ENCODE measurements around the gene TMEM239.
"Not testable (repeated sequence)": the region's sequence is repeated elsewhere in the genome, so short reads cannot be mapped to it uniquely, and the experiment has no call there.

TMEM239 gene

DNA sequence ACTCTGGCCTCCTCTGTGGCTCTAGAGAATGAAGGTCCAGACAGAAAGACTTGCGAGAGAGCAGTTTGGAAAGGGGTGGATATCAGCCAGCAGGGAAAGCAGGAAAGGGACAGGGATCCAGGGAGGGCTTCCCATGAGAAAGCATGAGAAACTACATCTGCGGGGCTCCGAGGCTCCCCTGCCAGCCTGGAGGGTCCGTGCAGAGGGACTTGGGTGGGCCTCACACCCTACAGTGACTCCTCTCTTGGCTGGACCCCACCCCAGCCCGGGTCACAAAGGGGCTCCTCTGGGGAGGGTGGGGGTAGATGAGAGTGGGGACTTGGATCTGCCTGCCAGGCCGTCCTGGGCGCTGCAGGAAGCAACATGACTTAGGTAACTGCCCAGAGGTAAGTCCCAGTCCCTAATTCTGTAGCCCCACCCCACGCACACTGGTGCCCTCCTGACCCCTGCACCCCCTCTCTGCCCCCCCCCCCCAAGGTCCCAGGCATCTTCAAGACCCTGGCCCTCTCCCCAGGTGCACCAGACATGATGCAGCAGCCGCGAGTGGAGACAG lies at the start of gene TMEM239:
Gene TMEM239 (plus strand): TSS at position 335 of the 553 bp plus-strand sequence. CDS start 191 bp downstream, at position 526.
- ATAC-seq = no peak

DNA sequence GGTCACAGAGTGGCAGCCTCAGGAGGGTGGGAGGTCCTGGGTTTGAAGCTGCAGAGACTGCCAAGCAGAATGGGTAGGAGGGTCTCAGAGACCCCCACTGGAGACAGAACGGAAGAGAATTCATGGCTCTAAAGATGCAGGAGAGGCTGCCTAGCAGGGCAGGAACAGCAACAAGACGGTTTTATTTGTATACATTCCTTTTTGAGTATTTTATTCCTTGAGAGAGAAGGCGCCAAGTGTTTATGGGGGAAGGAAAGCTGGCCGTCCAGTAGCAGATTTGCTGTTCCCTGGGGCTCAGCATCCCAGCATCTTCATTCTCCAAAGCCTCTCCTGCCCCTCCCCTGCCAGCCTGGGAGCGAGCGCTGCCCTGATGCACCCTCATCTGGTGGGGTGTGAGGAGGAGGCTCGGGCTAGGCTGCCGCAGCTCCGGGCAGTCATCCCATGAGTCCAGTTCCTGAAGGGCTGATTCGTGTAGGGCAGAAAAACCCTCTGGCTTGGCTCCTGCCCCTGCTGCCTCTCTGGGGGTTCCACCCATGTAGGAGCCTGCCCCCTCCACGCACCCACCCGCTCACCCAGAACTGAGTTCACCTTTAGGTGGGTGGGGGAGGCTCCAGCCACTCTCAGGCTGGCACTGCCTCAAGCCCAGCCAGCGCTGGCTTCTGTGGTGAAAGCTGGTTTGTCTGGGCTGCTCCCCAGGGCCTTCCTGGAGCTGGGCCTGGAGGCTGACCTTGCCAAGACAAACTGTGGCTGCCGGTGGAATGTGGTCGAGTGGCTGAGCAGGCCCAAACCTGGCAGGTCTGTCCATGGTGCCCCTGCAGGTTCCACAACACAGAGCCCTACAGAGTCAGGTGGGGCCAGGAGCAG lies 48.2 kb upstream of the TMEM239 start:
- ATAC-seq = no peak

- no peak for ATAC-seq
These were observed 47.5 kb upstream of the TMEM239 start for GRCh38 chr20:2768632-2769015.

- ATAC-seq = not testable (repeated sequence)
These were observed 46.1 kb upstream of the TMEM239 start for GRCh38 chr20:2770091-2770490.

- ATAC-seq = no peak
These were observed 44.5 kb upstream of the TMEM239 start for GRCh38 chr20:2771631-2772080.

- ATAC-seq = no peak
These were observed 42.4 kb upstream of the TMEM239 start for GRCh38 chr20:2773812-2774211.

DNA sequence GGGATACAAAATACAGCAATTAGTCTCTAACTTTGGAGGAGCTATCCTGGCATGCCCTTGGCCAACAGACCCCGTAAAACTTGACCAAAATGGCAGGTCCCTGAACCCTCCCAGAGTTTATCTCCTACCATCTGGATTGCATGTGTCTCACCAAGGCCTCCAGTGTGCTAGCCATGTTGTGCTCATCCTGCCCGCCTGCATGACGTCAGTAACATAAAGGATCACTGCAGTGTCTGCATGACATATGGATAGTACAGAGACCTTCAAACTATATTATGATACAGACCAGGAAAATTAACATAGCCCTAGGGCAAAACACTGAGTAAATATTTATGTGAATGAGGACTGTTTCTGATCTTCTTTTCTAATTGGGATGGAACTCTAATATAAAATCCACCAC lies 41.0 kb upstream of the TMEM239 start:
- ATAC-seq = no peak

GRCh38 chr20:2778602-2779321 lies 37.4 kb upstream of the TMEM239 start:
- no peak for ATAC-seq

- no peak for ATAC-seq
These were observed 35.2 kb upstream of the TMEM239 start for GRCh38 chr20:2780948-2781347.

DNA sequence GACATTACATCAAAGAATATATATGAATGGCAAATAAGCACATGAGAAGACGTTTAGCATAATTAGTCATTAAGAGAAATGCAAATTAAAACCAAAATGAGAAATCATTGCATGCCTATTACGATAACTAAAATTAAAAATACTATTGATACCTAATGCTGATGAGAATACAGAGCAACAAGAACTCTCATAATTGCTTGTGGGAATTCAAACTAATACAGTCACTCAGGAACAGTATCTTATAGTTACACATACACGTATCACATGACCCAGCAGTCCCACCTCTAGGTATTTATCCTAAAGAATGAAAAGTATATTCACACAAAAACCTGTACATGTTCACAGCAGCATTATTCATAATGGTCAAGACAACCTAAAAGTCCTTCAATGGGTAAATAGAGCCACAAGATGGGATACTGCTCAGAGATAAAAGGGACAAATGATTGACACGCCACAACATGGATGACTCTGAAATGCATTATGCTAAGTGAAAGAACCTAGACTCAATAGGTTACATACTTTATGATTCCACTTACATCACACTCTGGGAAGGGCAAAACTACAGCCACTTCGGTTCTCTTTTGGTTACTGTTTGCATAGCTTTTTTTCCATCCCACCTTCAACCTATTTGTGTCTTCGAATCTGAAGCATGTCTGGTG lies 32.1 kb upstream of the TMEM239 start:
- peak; percentile 58 to 74 for ATAC-seq

DNA sequence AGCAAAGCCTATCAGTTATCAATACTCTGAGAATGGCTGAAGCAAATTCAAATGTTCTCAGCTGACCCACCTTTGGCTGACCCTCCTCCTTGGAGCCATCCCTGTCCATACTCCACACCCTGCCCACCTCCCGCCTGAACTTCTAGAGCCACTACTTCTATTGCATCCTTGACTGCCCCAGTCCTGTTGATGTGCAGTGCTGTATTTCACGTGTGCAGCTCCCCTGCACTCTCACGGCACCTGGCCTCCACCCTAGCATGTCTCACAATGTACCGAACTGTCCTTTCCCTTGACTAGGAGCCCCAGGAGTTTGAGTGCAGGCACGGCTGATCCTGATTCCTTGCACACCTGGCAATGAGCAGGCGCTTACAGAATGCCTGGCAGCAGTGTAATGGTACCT lies 22.7 kb upstream of the TMEM239 start:
- no peak for ATAC-seq

- no peak for ATAC-seq
These were observed 21.9 kb upstream of the TMEM239 start for GRCh38 chr20:2794202-2794748.

DNA sequence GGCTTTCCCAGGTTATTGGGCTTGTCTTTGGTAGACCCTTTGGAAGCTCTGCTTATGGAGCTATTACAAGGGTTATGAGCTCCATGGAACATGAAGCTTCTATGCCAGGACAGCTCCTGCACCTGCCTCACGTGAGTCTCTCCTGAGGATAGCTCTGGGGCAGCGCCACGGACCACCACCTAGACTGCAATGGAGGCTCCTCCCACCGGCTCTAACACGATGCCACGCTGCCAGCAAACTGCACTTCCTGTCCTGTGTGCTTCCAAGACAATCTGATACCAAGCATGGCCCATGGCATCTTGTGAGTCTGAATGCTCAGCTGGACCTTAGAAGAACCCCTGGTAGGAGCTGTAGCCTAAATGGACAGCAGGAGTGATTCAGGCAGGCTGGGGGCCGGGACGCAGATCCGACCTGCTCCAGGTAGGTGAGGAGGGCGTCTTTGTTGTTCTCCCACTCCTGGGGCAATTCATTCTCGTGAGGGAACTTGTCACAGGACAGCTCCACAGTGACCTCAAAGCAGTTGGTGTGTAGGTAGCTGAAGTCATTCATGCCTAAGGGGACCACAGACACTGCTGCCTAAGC lies 21.2 kb upstream of the TMEM239 start:
- ATAC-seq = no peak

DNA sequence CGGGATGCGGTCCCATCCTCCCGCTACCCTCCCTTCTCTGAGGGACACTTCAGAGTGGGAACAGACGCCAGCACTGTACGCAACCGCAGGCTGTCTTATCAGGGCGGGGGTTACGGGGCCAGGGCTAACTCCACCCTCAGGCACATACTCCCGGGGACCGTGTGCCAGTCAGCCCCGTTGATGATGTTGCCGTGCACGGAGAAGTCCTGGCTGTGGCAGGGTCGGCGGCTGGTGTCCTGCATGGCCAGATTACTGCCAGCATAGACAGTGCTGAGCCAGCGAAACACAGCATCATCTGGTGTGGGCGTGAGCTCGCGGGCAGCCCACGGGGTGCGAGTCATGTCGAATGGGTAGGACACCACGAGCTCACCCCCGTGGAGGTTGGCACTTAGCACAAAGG lies 20.7 kb upstream of the TMEM239 start:
- ATAC-seq = no peak

DNA sequence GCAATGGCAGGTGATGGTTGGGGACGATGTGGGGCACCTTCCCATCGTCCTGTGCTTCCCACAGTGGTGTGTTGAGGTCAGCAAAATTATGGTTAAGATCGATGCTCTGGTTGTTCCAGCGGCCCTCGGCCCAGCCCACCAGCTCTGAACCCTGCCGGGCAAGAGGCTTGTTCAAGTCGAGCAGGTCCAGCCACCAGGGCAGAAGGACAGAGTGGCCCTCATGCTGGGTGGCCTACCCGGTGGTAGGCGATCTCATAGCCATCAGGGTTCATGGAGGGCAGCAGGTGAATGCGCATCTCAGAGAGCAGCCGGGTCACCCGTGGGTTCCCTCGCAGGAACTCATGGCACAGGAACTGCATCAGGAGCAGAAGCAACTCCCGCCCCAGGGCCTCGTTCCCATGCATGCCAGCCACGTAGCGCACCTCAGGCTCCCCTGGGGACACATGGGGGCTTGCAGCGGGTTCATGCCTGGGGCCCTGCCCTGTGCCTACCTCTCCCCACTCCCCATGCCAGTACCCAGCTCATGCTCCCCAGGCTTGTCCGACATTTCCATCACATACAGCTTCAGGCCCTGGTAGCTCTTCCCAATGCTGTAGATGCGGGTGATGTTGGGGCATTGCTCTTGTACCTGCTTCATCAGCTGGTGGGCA lies 20.0 kb upstream of the TMEM239 start:
- no peak for ATAC-seq

DNA sequence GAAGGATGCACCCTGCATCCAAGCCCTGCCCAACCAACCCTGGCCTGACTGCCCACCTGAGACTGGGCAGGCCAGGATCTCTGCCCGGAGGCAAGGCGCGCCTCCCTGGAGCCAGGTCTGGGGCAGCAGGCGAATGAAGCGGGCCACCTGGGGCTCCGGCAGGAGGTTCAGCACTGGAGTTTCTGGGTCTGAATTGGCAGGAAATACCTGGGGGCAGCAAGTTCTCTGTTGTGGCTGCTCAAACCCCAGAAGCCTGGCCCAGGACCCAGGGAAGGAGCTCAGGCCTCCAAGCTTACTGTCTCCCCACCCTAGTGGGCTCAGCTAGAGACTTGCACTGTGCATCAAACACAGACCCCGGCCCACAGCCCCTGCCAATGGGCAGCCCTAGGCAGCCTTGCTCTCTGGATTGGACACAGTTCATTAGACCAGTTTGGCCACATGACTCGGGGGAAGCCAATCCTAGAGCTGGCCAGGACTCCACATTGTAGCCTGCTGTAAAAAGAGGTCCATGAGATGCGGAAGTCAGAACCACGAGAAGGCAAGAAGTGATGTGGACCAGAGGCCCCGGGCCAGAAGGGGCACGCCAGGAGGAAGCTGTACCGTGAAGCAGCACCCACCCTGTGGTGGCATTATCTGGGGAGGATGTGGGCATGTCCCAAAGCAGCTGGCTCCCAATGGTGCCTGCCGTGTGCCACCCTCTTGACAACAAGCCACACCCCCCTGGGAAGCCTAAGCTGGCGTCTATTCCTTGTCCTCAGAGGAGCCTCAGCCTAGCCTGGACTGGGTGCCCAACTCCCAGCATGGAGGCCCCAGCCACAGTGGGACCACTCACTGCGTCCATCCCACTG lies 18.8 kb upstream of the TMEM239 start:
- ATAC-seq = no peak

- ATAC-seq = no peak
These were observed 17.9 kb upstream of the TMEM239 start for GRCh38 chr20:2798095-2798805.

DNA sequence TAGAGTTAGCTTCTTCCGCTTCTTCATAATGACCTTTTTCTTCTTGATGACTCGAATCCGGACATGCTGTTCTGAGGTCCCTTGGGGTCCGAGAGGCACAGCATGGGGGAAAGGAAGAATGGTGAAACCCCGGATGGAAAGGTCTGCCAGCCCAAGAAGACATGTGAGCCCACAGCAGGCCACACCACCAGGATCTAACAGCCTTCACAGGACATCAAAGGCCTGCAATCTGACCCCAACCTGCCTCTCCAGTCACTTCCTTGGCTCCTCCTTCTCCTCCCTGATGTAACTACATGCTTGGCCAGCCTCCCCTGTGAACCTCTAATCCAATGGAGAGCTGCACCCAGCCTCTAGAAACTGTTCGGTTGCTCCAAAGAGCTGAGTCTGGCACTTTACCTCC lies 17.4 kb upstream of the TMEM239 start:
- no peak for ATAC-seq

DNA sequence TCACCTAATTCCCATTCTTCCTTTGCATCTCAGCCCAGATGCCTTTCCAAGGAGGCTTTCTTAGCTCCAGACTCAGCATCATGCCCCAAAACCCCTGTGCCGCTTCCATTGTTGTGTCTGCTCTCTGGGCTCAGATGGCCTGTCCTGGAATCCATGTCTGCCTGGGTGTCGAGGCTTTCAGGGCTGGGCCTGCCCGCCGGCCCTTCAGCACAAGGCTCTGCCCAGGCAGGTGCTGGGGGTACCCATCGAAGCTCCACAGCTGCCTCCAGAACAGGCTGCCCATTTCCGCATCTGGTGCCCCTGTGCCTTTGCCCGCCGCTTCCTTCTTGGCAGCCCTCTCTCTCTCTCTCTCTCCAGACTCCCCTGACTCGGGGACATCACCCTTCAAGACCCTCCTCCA lies 16.9 kb upstream of the TMEM239 start:
- no peak for ATAC-seq

Data from activated CD4-positive, CD25-positive, alpha-beta regulatory T cell treated with anti-CD3 and anti-CD28 coated beads, Interleukin-2, amount 50 U/mL, for 24 hours (primary cell).